ENCODE data around the gene ZCCHC10. TPM values are rescaled to one million over a fixed set of nuclear protein-coding genes. Genes with fewer than 3 reads are reported as not detected.
"Not testable (repeated sequence)": the region's sequence is repeated elsewhere in the genome, so short reads cannot be mapped to it uniquely, and the experiment has no call there.

Gene ZCCHC10
- polyA plus RNA-seq, 10 donors: 21.3 to 28.1 (median 25.1) TPM

DNA sequence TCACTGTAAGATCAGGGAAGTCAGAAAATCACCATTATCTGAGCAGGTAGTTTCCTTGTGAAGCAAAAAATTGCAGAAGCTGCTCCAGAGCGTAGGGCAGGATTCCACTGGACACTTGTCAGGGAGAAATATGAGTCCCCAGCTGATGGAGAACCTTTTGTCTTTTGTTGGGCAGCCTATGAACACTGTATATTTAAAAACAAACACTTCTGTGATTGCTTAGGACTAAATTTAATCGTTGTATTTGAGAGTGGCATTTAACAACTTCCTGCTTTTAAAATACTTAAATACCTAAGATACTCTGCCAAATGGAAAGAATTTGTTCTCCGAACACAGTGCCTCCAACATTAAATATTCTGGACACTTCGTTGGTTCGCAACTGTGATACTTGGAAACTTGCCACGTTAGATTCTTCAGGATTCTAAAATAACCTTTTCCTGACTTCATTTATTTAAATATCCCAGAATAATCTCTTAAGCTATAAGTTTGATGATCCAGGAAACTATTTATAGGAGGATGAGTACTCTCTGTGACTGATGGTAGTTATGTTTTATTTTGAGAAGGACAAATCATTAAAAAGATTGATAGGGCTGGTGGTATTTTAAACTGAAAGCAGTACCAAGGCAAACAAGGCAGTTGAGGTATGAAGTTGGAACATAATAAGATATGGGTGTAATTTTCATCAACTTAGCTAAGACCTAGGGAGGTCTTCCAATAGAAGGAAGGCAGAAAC is 22.8 kb upstream of the ZCCHC10 start:
- peak in 2 of 3 donors; percentile 19 to 23 for DNase-seq

DNA sequence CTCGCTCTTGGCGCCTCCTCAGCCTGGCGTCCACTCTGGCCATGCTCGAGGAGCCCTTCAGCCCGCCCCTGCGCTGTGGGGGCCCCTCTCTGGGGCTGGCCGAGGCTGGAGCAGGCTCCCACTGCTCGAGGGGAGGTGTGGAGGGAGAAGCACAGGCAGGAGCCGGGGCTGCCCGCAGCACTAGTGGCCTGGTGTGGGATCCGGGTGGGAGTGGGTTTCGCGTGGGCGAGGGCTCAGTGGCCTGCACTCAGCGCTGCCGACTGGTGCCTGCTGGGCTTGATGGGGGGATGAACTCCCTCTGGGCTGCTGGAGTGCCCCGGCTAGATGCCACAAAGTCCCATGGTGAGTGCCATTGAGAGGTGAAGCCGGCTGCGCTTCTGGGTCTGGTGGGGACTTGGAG is 21.1 kb upstream of the ZCCHC10 start:
- no peak for DNase-seq

DNA sequence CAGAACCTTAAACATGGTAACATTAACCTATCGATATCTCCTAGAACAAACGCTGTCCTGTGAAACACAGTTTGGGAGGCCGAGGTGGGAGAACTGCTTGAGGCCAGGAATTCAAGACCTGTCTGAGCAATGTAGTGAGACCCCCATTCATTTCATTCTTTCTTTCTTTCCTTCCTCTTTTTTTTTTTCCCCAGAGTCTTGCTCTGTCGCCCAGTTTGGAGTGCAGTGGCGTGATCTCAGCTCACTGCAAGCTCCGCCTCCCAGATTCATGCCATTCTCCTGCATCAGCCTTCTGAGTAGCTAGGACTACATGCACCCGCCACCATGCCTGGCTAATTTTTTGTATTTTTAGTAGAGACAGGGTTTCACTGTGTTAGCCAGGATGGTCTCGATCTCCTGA is 20.2 kb upstream of the ZCCHC10 start:
- DNase-seq: not testable (repeated sequence)

DNA sequence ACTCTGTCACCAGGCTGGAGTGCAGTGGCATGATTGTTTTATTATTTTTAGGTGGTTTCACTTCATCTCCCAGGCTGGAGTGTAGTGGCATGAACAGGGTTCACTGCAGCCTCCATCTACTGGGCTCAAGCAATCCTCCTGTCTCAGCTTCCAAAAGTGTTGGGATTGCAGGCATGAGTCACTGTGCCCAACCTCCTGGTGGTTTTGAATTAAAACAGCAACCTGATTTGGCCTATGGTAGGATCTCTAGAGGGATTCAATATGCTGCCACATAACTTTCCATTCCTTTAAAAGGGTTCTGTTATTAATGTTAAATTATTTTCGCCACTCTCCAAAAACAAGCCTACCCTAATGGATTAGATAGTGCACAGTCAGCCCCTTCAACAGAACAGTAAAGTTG is 15.6 kb upstream of the ZCCHC10 start:
- DNase-seq: no peak

DNA sequence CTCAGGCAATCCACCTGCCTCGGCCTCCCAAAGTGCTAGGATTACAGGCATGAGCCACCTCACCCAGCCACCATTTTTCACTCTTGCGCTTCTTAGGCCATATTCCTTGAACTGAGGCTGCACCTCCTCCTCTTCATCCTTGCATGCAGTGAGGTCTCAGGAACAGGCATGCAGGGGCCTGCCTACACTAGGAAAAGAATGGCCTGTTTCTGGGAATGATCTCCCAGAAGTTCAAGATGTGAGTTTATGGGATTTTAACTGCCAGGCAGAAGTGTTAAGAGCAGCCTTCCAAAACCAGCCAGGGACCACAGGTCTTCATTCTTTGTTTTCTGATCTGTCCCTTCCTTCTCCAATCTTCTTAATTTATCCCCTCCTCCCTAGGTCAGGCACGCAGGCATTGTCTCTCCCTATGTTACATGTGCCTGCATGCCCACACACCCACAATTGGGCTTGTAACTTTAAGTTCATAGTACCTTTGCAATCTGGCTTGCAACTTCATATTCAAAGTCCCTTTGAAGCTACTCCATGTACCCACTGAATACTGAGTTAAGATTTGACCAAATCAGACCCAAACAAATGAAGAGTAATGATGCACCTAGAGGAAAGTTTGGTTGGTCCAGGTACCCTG is 14.9 kb upstream of the ZCCHC10 start:
- DNase-seq: no peak

DNA sequence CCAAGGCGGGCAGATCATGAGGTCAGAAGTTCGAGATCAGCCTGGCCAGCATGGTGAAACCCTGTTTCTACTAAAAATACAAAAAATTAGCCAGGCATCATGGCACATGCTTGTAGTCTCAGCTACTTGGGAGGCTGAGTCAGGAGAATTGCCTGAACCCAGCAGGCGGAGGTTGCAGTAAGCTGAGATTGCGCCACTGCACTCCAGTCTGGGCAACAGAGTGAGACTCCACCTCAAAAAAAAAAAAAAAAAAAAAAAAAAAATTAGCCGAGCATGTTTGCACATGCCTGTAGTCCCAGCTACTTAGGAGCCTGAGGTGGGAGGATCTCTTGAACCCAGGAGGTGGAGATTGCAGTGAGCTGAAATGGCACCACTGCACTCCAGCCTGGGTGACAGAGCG is 10.3 kb upstream of the ZCCHC10 start:
- not testable (repeated sequence) for DNase-seq

DNA sequence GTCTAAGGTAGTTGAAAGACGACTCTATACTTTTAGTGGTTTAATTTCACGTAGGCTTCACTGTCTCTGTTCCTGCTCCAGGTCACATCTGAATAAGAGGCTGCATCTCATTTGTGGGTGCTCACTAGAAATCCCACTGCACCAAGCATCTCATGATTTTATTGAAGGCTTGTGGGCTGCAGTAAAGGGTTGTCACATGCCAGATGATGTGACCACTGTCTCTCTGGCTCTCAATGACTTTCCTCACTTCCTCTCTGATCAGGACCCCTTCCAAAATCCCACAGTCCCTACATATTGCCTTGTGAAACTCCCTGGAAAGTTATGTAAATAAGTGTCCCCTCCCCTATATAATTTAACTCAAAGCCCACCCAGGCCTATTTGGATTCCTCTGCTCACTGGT is 8.9 kb upstream of the ZCCHC10 start:
- DNase-seq: no peak

DNA sequence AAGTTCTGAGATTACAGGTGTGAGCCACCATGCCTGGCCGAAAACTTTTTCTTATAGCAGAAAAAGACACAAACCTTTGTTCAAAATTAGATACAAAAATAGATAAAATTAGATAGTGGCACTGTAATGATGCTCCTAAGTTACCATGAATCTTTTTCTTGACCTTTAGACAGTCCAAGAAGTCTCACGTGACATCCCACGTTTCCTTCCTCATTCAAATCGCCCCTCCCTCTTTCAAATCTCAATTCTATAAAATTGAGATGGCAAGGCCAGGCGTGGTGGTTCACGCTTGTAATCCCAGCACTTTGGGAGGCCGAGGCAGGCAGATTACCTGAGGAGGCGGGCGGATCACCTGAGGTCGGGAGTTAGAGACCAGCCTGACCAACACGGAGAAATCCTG is 7.7 kb upstream of the ZCCHC10 start:
- no peak for DNase-seq

DNA sequence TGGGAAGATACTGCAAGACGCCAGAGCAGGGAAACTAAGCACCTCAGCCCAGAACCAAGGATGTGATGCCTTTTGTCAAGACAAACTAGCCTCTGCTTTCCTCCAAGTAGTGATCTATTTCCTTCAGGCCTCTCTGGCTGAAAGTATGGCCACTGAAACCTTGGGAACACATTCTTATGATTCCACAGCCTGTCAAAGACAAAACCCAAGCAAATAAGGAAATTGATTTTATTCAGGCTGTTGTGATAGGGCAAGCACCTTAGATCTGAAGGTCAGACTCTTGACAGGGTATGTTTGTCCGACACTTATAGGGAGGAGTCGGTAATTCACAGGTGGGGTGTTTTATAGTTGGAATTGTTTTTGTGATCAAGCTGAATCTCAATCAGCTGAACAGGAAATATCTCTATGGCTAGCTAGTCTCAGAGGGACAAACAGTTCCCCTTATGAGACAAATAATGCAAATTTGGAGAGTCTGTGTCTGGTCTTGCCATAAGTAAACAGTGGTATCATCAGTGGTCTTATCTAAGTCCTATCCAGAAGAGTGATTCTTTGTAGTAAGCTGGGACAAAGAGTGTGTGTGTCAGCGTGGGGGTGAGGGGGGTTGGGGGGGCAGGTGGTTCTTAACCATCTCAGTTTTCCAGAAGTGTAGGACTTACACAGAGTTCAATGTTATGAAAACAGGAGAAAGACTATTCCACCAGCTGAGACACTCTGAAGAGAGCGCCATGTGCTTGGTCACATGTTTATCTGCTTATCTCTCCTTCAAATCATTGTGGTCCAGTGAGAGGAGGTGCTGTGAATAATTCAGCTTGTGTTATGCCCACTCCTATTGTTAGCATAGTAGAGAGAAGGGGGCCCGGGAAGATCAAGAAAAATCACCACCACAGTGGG is 6.7 kb upstream of the ZCCHC10 start:
- no peak for DNase-seq

DNA sequence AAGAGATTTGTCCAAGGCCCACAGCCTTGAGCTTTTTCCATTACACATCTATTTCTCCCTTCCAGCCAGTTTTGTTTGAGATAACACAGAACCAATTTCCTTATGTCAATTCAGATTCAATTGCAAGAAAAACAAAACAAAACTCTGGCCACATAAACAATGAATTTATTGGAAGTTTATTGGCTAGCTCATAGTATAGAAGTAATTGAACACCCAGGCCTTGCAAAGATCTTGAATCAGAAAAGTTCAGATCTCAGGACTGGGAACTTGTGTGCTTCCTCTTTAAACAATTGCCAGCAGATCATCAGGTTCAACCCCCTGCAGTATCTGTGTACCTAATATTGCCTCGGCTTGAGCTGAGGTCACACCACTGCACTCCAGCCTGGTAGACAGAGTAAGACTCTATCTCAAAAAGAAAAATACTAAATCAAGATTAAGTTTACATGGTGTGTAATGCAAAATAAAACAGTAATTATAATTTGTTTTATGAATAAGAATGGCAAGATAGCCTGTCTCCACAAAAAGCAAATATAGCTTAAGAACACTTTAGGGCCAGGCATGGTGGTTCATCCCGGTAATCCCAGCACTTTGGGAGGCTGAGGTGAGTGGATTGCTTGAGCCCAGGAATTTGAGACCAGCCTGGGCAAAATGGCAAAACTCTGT is 4.1 kb upstream of the ZCCHC10 start:
- DNase-seq: no peak

DNA sequence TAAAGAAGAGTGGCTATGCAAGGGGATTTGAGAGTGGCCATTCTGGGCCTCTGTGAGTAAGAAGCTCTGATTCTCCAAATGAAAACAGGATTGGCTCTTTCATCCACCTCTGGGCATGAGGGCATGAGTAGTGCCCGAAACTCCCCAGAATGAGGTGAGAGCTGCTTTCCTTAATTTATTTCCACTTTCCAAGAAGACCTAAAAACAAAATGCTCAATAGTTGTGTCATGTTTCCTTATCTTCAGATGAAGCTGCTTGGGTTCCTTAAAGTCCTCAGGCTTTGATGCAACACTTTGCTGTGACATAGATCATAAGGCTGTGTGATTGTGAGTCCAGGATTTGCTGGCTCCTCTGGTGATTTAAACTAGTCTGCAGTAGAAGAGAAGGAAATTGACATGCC is 3.1 kb upstream of the ZCCHC10 start:
- DNase-seq: no peak

DNA sequence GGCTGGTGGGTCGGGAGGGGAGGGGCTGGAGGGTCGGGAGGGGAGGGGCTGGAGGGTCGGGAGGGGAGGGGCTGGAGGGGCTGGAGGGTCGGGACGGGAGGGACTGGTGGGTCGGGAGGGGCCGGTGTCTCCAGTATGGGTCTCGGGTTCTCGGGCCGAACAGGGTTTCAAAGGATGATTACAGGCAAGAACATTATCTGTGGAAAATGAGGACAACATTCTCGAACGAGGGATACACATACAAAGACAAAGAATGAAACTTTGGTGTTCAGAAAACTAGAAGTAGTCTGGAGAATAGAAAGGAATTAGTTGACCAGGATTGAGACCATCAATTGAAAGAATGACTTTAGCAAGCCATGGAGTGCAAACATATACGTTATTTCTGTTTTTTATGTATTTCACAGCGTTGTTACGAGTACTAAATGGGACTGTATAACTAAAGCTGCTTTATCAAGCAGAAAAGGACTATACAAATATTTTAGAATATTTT is 360 bp upstream of the ZCCHC10 start:
- DNase-seq: no peak

DNA sequence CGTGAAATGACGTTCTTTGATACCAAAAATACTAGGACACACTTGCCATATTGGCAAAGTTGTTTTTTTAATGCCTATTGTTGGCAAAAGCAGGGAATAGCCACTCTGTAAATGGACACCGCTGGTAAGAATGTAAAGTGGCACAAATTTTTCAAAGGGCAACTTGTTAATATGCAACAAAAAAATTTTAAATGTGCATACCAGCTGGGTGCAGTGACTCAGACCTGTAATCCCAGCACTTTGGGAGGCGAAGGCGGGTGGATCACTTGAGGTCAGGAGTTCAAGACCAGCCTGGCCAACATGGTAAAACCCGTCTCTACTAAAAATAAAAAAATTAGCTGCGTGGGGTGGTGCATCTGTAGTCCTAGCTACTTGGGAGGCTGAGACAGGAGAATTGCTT is 6.9 kb downstream of the ZCCHC10 start:
- not testable (repeated sequence) for DNase-seq

DNA sequence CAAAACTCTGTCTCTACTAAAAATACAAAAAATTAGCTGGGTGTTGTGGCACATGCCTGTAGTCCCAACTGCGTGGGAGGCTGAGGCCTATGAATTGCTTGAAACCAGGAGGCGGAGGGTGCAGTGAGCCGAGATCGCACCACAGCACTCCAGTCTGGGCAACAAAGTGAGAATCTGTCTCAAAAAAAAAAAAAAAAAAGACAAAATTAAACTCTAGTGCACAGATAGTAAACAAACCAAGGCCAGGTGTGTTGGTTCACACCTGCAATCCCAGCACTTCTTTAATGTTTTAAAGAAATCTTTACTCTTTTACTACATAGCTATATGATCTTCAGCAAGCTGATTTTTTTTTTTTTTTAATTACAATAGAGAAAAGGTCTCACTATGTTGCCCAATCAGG is 8.4 kb downstream of the ZCCHC10 start:
- DNase-seq: no peak

DNA sequence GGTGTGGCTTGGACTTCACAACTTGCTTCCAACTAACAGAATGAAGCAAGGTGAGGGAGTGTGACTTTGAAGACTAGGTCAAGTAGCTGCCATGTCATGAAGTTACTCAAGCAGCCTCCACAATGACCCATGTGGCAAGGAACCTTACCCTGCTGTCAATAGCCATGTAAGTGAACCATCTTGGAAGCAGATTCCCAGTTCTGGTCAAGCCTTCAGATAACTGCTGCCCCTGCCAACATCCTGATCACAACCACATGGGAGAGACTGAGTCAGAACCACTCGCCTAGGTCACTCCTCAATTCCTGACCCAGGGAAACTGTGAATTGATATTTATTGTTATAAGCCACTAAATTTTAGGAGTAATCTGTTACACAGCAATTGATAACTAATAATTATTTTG is 10.9 kb downstream of the ZCCHC10 start:
- DNase-seq: no peak

DNA sequence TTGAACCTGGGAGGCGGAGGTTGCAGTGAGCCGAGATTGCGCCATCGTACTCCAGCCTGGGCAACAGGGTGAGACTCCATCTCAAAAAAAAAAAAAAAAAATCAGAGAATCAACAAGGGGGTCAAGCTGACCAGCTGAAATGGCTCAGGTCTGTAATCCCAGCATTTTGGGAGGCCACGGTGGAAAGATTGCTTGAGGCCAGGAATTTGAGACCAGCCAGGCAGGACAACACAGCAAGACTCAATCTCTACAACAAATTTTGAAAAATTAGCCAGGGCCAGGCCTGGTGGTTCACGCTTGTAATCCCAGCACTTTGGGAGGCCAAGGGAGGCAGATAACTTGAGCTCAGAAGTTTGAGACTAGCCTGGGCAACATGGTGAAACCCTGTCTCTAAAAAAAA is 17.9 kb downstream of the ZCCHC10 start:
- not testable (repeated sequence) for DNase-seq

DNA sequence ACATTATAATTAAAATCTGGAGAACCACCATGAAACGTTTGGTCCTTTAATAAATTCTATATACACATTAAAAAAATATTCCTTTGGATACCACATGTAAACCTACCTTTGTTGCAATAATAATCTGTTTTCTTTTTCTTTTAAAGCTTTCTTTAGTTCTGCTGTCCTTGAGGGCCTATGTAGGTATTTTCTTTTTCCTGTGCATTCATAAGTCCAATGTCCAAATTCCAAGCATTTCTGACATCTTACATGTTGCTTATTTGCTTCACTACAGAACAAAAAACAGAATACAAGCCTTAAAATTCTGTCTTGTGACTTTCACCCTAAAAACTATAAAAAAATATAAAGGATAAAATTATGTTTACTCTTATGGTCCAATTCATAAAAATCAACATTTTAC is 19.7 kb downstream of the ZCCHC10 start:
- DNase-seq: no peak

DNA sequence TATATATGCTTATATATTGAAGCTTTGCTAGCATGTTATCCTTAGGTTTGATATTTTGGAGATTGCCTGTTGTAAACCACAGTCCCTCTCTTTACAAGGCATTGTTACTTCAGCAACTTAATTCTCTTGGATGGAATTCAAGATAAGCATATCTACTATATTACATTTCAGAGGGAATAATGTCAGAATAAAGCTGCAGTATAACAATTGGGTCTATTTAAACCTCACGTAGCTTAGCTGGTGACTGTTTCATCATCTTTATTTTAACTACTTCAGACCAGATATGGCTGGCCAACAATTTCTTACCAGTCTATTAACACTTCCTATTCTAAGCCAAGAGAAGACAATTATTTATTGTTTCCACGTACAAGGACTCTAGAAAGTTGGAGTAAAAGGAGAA is 27.1 kb downstream of the ZCCHC10 start:
- DNase-seq: no peak

DNA sequence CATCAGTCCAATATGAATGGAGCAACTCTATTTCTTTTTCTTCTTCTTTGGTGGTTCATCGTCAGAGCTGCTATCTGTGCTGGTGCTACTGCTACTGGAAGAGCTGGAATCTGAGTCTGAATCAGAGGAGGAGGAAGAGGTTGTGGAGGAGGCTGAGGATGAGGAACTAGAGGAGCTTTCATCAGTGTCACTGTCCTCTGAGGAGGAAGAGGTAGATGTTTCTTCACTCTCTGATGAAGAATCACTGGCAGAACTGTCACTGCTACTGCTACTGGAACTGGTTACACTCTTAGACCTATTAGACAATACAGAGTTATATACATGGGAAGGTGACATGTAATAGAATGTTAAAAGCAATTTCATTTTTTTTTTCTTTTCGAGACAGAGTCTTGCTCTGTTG is 27.8 kb downstream of the ZCCHC10 start:
- no peak for DNase-seq

DNA sequence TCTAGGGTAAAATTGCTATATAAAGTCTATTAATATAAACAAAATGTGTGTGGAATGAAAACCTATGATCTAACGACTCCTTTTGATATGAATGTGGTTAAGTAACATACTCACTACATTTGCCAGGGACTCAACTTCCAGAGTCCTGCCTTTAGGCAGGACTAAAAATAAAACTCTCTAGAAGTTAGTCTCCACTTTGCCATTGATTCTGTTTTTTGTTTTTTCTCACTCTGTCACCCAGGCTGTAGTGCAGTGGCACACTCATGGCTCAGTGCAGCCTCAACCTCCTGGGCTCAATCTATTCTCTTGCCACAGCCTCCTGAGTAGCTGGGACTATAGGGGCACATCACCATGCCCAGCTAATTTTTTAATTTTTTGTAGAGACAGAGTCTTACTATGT is 30.0 kb downstream of the ZCCHC10 start:
- no peak for DNase-seq

DNA sequence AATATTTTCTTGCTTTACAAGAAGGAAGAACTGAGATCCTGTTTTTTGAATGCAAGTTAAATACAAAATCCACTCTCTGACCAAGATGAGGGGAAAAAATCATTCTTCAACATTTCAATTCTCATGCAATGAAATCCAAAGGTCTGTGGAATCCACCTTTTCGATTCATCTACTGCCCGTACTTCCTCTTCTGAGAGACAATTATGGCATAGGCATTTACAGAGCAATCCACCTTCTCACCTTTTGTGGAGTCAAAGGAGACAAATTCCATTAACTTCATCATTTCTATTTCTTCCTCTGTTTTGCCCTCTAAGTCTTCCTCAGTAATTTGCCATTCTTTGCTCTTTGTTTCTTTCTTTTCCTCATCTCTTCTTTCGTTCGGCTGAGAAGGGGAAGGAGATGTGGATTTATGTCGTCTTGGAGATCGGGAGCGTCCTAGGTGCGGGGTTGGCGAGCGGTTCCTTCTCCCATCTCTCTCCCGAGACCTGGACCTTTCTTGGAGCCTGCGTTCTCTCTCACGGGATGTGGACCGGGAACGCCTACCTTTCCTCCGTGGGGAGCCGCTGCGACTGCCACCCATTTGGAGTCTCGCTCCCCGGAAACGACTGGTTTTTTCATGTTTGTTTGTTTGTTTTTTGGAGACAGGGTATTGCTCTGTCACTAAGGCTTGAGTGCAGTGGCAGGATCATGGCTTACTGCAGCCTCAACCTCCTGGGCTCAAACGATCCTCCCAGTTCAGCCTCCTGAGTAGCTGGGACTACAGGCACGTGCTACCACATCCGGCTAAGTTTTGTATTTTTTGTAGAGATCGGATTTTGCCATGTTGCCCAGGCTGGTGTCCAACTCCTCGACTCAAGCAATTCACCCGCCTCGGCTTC is 38.6 kb downstream of the ZCCHC10 start:
- no peak for DNase-seq

Data from muscle of back (tissue), 11 donors.